SH-SY5Y (cell line): ENCODE results near the gene ARHGAP45.

Experiments used
- GATA2 ChIP-seq: IDR thresholded peaks from 2 replicates; pipeline ENCODE4 v1.6.1; 2011; ENCODE audit warnings: mild to moderate bottlenecking, low read depth, low read length
- GATA3 ChIP-seq: IDR thresholded peaks from 2 replicates; pipeline ENCODE4 v1.6.1; 2011; ENCODE audit warnings: low read depth, mild to moderate bottlenecking, low read length, moderate library complexity

ARHGAP45 gene

DNA sequence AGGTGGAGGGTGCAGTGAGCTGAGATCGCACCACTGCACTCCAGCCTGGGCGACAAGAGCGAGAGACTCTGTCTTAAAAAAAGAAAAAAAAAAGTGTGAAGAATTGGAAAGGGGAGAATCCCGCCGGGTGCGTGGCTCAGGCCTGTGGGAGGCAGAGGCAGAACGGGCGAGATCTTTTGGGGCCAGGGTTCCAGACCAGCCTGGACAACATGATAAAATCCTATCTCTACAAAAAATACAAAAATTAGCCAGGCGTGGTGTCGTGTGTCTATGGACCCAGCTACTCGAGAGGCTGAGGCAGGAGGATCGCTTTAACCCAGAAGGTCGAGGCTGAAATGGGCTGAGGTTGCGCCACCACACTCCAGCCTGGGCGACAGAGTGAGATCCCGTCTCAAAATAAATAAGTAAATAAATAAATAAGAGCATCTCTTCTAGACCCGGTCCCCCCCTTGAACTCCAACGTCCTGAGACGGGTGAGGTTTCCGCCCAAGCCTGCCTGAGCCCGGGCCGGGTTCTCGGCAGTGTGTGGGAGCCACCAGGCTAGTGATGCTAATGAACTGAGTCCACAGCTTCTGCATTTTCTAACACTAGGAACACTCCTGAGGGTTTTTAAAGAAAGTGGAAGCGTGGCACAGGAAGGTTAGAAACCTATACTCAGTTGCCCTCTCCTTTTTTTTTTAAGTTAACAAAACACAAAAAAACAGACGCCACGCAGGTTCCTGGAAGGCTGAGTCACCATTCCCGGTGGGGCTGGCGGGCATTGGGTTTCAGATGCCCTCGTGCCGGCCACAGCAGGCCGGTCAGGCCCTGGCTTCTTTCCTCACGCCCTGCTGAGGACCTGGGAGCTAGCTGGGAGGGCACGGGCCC, 58.9 kb downstream of the ARHGAP45 start:
- no peak for TF ChIP-seq GATA3
- TF ChIP-seq GATA2: no peak

DNA sequence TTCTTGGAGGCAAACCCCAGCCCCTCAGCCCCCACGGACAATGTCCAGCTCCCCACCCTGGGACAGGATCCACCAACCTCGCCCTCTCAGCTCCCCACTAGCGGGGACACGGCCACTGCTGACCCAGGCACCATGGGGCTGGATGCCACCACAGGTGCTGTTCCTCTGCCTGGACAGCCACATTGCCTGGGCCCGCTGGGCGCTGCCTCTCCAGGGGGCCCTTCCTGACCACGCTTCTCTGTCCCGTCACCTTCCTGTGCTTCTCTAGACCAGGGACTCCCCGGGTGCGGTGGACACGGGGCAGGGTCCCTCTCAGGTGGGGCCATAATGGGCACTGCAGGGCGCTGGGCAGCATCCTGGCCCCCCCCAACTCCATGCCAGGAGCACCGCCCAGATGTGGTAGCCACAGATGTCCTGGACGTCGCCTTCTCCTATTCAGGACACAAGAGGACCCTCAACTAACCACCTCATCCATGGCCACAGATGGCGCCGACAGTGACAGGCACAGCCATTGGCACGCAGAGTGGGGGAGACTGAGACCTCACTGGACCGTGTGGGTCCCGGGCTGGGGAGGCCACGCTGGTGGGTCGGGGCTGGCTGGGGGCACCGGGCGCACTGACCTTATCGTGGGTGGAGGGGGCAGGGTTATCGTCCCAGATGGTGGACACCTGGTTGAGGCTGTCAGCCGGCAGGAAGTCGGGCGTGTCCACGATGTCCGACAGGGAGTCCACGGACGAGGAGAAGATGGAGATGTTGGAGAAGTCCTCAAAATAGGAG, 60.2 kb downstream of the ARHGAP45 start:
- TF ChIP-seq GATA2 (no peak), GATA3 (no peak)

DNA sequence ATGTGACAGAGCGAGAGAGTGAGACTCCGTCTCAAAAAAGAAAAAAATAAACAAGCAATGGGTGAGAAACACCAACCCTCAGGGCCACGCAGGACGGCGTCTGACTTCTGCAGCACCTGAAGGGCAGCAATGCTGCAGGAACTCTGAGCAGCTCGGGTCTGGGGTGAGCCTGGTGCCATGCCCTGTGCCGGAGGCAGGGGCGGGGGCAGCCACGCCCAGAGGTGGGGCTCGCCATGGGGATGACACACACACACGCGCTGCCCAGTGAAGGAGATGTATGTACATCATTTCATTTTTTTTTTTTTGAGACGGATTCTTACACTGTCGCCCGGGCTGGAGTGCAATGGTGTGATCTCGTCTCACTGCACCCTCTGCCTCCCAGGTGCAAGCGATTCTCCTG, 61.1 kb downstream of the ARHGAP45 start:
- TF ChIP-seq GATA2: no peak
- no peak for TF ChIP-seq GATA3

DNA sequence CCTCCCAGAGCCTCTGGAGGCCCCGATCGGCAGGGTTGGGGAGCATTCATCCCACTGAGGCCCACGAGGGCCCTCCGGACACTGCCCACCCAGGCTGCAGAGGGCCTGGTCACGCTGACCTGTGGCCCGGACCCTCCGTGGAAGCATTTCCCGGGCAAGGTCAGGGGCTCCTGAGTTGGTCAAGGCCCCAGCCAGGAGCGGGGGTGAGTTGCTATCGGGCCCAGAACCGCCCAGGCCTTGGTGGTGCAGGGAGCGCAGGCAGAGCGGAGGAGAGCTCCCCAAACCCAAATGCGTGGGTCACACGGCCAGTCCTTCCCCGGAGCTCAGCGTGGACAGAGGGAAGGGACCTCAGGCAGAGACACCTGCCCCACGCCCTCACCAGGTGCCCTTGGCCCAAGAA, 62.6 kb downstream of the ARHGAP45 start:
- TF ChIP-seq GATA3 (no peak), GATA2 (no peak)

DNA sequence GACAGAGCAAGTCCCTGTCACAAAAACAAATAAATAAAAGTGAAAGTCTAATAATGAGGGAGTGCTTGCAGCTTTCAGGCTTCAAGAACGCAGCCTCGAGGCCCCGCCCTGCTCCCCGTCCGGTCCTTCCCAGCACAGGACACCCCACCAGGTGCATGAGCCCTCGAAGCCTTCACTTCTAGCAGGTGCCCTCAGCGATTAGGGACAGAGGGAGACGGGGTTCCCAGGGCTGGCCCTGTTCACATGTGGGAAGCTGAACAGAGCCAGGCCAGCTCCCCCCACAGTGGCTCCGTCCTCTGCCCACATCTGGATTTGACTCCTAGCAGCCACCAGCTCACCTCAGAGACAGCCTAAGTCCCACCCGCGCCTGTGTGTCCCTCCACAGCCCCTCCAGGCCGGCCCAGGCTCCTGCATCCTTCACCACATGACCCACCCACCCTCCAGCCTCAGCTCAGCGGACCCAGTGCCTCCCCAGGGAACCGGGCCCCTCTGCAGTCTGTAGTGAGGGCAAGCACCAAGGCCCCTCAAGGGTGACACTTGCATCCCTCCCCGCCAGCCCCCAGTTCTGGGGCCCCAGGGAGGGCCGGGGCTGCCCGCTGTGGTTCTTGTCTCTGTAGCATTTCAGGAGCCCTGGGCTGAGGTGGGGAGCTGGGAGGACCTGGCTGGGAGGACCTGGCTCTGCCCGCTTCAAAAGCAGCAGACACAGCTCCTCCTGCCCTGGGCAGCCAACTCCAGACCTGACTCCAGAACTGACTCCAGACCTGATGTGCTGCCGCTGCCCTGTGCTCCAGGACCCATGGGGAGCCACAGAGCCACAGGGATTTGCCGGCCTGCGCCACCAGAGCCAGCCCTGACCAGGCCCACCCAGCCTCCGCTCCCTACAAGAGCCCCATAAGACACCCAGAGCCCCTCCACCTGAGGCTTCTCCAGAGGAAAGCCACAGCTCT, 64.1 kb downstream of the ARHGAP45 start:
- TF ChIP-seq GATA2 (no peak), GATA3 (no peak)

DNA sequence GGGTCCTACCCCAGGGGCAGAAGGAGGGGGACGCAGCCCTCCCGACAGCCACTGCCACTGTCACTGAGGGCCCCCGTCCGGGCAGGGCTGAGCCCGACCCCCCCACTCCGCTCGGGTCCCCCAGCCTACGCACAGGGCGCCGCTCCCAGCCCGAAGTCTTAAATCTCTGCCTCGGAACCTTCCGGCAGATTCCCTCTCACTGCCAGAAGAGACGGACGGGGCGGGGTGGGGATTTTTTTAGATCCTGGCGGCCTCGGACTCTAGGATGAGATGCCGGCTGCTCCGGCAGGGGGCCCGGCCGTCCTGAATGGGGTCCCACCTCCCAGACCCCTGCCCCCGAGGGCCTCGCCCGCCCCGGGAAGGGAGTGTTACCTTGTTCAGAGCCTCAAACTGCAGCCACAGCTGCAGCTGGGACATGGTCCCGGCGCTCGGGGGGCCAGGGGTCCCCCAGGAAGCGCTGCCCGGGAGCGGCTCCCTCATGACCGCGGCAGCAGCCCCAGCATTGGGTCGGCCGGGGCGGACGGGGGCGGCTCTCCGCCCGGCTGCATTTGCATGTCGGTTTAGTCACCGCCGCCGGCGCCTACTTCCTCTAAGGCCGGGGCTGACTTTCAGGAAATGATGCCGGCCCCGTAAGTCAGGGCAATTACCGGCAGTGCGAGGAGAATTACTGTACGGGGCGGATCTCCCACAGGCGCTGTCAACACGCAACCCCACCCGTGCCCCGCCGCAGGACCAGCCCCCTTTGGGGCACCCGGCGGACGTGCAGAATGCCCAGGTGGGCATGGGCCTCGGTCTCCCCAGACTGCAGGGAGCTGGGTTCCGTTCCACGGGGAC, 65.0 kb downstream of the ARHGAP45 start:
- TF ChIP-seq GATA2: no peak
- no peak for TF ChIP-seq GATA3

DNA sequence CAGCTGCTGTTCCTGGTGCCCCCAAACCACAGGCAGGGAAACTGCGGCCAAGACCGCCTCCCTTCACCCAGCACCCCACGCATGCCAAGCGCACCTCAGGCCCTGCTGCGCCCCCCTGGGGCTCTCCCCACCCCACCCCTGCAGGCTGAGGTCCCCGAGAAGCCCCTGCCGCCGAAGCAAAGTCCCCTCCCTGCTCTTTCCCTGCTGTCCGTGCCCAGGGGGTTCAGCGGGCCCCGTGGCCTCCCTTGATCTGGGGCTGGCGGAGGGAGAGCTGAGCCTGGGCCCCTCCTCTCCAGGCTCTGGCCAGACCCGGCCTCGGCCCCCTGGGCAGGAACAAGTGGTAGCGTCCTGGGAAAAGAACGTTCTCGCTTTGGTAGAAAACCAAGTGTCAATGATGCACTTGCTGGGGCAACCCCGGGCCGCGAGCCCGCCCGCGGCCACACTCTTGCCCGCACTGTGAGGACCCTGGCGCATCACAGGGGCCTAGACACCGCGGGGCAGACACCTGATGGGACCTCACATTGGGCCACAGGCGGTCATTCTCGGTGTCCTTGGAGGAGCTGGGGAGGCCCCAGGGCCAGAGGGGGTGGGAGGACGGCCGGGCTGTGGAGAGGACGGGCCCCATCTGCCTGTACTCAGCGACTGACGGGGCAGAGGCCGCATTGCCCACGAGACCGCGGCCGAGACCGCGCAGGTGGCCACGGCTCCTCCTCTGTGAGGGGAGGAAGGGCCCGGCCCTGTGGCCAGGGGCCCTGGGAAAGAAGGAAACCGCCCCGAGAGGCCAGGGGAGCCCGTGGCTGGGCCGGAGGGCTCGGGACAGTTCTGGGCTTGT, 65.8 kb downstream of the ARHGAP45 start:
- TF ChIP-seq GATA3 (no peak), GATA2 (no peak)

DNA sequence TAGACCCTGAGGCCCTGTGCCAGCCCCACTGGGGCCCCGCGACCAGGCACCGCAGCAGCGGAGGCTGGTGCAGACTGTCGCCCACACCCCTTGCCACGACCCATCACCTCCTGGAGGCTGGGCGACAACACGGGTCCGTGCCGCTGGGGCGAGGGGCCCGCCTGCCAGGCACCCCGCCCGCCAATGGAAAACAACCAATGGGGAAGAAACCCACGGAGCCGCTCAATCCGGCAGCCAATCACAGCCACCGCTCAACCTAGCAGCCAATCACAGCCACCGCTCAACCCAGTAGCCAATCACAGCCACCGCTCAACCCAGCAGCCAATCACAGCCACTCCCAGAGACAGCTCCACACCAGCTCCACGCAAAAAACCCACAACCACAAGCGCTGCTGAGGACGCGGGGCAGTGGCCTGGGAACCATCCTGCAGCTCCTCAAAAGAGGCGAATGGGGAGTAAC, 66.5 kb downstream of the ARHGAP45 start:
- TF ChIP-seq GATA3 (no peak), GATA2 (no peak)

DNA sequence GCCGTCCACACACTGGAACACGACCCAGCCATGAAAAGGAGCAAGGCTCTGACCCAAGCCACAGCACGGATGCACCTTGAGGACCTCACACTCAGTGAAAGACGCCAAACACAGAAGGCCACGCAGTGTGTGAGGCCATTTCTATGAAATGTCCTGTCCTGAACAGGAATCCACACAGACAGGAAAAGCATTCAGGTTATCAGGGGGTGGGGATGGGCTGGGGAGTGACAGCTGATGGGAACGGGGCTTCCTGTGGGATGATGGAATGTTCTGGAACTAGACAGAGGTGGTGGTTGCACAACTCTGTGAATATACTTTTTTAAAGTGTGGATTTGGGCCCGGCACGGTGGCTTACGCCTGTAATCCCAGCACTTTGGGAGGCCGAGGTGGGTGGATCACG, 67.5 kb downstream of the ARHGAP45 start:
- TF ChIP-seq GATA3: no peak
- no peak for TF ChIP-seq GATA2

DNA sequence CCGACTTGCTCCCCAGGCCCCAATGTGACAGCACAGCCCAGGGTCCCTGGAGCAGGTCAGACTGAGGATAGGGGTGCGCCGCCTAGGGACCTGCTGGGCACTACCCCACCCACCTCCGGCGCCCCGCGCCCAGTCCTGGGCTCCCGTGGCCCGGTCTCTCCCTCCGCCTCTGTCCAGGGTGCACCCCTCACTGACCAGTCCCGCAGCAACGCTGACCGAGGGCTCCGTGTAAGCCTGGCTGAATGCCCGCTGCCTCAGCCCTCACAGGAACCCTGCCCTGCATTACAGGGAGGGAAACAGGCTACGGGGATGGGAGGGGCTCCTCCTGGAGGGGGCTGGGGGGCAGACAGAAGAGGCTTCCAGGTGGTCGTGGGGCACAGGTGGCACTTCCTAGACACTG, 68.5 kb downstream of the ARHGAP45 start:
- no peak for TF ChIP-seq GATA3
- TF ChIP-seq GATA2: no peak

DNA sequence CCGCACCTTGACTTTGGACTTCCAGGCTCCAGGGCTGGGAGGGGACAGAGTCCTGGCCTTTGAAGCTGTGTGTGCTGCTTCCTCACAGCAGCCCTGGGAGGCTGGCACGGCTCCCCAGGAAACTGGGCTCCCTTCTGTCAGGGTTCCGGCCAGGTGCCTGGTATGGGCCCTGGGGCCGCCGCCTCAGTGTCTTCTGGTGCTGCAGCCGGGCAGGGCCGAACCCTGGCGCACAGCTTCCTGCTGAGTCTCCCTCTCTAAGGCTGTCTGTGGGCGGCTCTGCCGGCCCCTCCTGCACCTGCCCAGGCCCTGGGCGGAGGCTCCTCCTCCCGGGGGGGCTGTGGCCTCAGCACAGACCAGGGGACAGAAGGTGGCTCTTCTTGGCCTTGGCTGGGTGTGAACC, 69.2 kb downstream of the ARHGAP45 start:
- TF ChIP-seq GATA3: no peak
- TF ChIP-seq GATA2: no peak
